K562 (cell line): ENCODE measurements around the gene BORCS5. TPM values are rescaled to one million over a fixed set of nuclear protein-coding genes. Genes with fewer than 3 reads are reported as not detected.

Experiments used
- ATF6 ChIP-seq: sonication (generic); formaldehyde crosslinking; IDR thresholded peaks from 2 replicates; pipeline ENCODE4 v1.4.0; 2020; ENCODE audit warnings: mild to moderate bottlenecking, missing genetic modification reagents
- CBFB ChIP-seq: sonication (generic); formaldehyde crosslinking; IDR thresholded peaks from 2 replicates; pipeline ENCODE4 v1.4.0; 2020; ENCODE audit warnings: mild to moderate bottlenecking, missing genetic modification reagents
- ETV5 ChIP-seq: sonication (generic); formaldehyde crosslinking; IDR thresholded peaks from 2 replicates; pipeline ENCODE4 v1.4.0; 2020; ENCODE audit warnings: low read depth, mild to moderate bottlenecking, missing genetic modification reagents
- MYC ChIP-seq, 2 experiments: fragments of 250-450 bp in 1 of 2; sonication (Bioruptor Pico) in 1 of 2; IDR thresholded peaks; 2 replicates each; pipeline versions ENCODE4 v1.5.1 to v1.6.1; 2012 to 2021; ENCODE audit warnings: low read depth in 2 of 2, borderline replicate concordance in 1 of 2, improper control_type of control experiment in 1 of 2, low read length in 1 of 2, mild to moderate bottlenecking in 1 of 2, moderate library complexity in 1 of 2
- NCOA1 ChIP-seq: fragments of 450-650 bp; IDR thresholded peaks from 2 replicates; pipeline ENCODE4 v1.6.1; 2016; ENCODE audit warnings: low read depth
- NFRKB ChIP-seq: fragments of 450-650 bp; IDR thresholded peaks from 2 replicates; pipeline ENCODE4 v1.6.1; 2016; ENCODE audit warnings: low read depth
- TCF7 ChIP-seq: sonication (generic); IDR thresholded peaks from 2 replicates; pipeline ENCODE4 v1.6.1; 2016; ENCODE audit warnings: antibody characterized with exemption, borderline replicate concordance
- ZBTB40 ChIP-seq, 2 experiments: fragments of 450-650 bp in 1 of 2; sonication (generic) in 1 of 2; formaldehyde crosslinking in 1 of 2; IDR thresholded peaks; 2 replicates each; pipeline versions ENCODE4 v1.7.1 to v1.9.0; 2016 to 2022; ENCODE audit warnings: inconsistent platforms in 1 of 2, mild to moderate bottlenecking in 1 of 2, missing genetic modification reagents in 1 of 2
- ZBTB5 ChIP-seq: fragments of 450-650 bp; IDR thresholded peaks from 2 replicates; pipeline ENCODE4 v1.6.1; 2017; ENCODE audit warnings: antibody characterized with exemption
- ZNF134 ChIP-seq: fragments of 250-450 bp; sonication (Bioruptor Pico); conservative IDR thresholded peaks from 2 replicates; pipeline ENCODE4 v1.4.0; 2020
- polyA plus RNA-seq, 8 experiments: library from polyadenylated mRNA; depleted of rRNA in 4 of 8; stranded (reverse) in 5 of 8; unstranded in 3 of 8; fragments of >200 nt; fragmentation: Nextera tagmentation in 2 of 8; fragmentation: Illumina TruSeq in 1 of 8; extraction: Ambion mirVana in 2 of 8; extraction: Trizol in 1 of 8; gene quantifications; 2 replicates each; pipeline versions ENCODE4 v1.2.1 to v1.2.3, GENCODE V29; 2011 to 2014; ENCODE audit warnings: inconsistent platforms in 1 of 8, missing spikeins in 1 of 8
- total RNA-seq, 7 experiments: library from RNA; depleted of rRNA in 6 of 7; stranded (reverse); fragments of >200 nt in 6 of 7; fragmentation: Illumina TruSeq in 2 of 7; extraction: Trizol in 2 of 7; gene quantifications; 2 replicates each; pipeline versions ENCODE4 v1.2.1 to v1.2.3, GENCODE V29; 2011 to 2021; ENCODE audit warnings: low replicate concordance in 1 of 7

Gene BORCS5
- total and polyA plus RNA-seq, 9 of the 15 experiments (the other 6 are each of a cell fraction or from before 2014, with no cell fraction given): 0.31 to 12.4 (median 6.6) TPM

GRCh38 chr12:12349711-12350665 is 6.9 kb upstream of the BORCS5 start, which contains the start of gene MANSC1 (continued):
- peak; percentile 72 for TF ChIP-seq ZBTB40 (IDR thresholded peaks at IDR 0.05)
- TF ChIP-seq ZBTB40 (CRISPR knock-in tag; IDR thresholded peaks at IDR 0.05): no peak
- no peak for TF ChIP-seq NCOA1
- no peak for TF ChIP-seq TCF7
- TF ChIP-seq ETV5 (CRISPR knock-in tag): 0 out of 2 replicates have a peak, but pooled peaks have one; percentile 42
- TF ChIP-seq ATF6 (CRISPR knock-in tag): no peak
- no peak; the same call in 1 of the 2 replicates for TF ChIP-seq NFRKB
- TF ChIP-seq ZNF134: no peak
- peak; percentile 92 for TF ChIP-seq CBFB (CRISPR knock-in tag)
- no peak; the same call in 1 of the 2 replicates for TF ChIP-seq MYC (IDR thresholded peaks at IDR 0.05; ENCODE audit: low read depth, low read length)
- TF ChIP-seq MYC (CRISPR knock-in tag; IDR thresholded peaks at IDR 0.05; ENCODE audit: borderline replicate concordance, low read depth): no peak
- TF ChIP-seq ZBTB5: no peak
